H1 (cell line): ENCODE results near the gene ITPKB. TPM values are rescaled to one million over a fixed set of nuclear protein-coding genes. Genes with fewer than 3 reads are reported as not detected.

Source experiments
- CTCF ChIA-PET: fragments of 300-600 bp; sonication (Branson Sonifier 250); formaldehyde crosslinking; loops from one replicate; lab custom pipeline; 2021; ENCODE audit not compliant: partially characterized antibody; lab: Charles Lee
- POLR2A ChIA-PET: fragments of 300-600 bp; sonication (Branson Sonifier 250); formaldehyde crosslinking; loops from one replicate; lab custom pipeline; 2021; ENCODE audit warnings: inconsistent platforms; ENCODE audit not compliant: partially characterized antibody; lab: Charles Lee
- DNase-seq, 2 experiments: peaks; one replicate each; pipeline versions ENCODE4 v3.0.0 to v3.0.0-alpha.2; 2010 to 2022; ENCODE audit warnings: low spot score in 2 of 2, low read depth in 1 of 2, mixed read lengths in 1 of 2
- FAIRE-seq: peaks from 2 replicates; lab custom pipeline; 2011; peaks lifted over from hg19 to GRCh38; lab: Jason Lieb, UNC
- H2AFZ ChIP-seq: 2 replicates; pipeline ENCODE4 v1.8.1; 2012; ENCODE audit warnings: low read length, inconsistent platforms
- H2AK5ac ChIP-seq: 2 replicates; pipeline ENCODE4 v1.6.1; 2013; ENCODE audit warnings: low read depth, low read length
- H2BK120ac ChIP-seq: replicated peaks from 2 replicates; pipeline ENCODE3; 2013; ENCODE audit warnings: low read depth, low read length, inconsistent platforms
- H2BK12ac ChIP-seq: 2 replicates; pipeline ENCODE4 v1.6.1; 2013; ENCODE audit warnings: low read depth, low read length
- H2BK15ac ChIP-seq: 2 replicates; pipeline ENCODE4 v1.6.1; 2013; ENCODE audit warnings: low read length
- H2BK20ac ChIP-seq: 2 replicates; pipeline ENCODE4 v1.6.1; 2013; ENCODE audit warnings: low read length
- H2BK5ac ChIP-seq: 2 replicates; pipeline ENCODE4 v1.6.1; 2013; ENCODE audit warnings: low read depth, low read length
- H3K14ac ChIP-seq: 2 replicates; pipeline ENCODE4 v1.6.1; 2013; ENCODE audit warnings: inconsistent platforms; ENCODE audit not compliant: insufficient read length
- H3K18ac ChIP-seq: 2 replicates; pipeline ENCODE4 v1.6.1; 2013; ENCODE audit warnings: low read length; ENCODE audit errors: extremely low read depth
- H3K23ac ChIP-seq: 2 replicates; pipeline ENCODE4 v1.6.1; 2013; ENCODE audit warnings: inconsistent platforms; ENCODE audit not compliant: insufficient read length
- H3K23me2 ChIP-seq: 2 replicates; pipeline ENCODE4 v1.6.1; 2013; ENCODE audit warnings: low read depth, low read length
- H3K27ac ChIP-seq: 2 replicates; pipeline ENCODE4 v1.6.1; 2011; ENCODE audit warnings: low read depth, low read length, inconsistent platforms
- H3K27me3 ChIP-seq, 4 experiments: replicated peaks in 1 of 4; 1 replicate in 1 of 4; 2 replicates in 3 of 4; pipeline versions ENCODE4 v1.6.1 to v1.8.1; 2011 to 2013; ENCODE audit warnings: low read length in 3 of 4, mild to moderate bottlenecking in 3 of 4, inconsistent platforms in 2 of 4, mixed read lengths in 2 of 4, moderate library complexity in 1 of 4; ENCODE audit not compliant: control insufficient read depth in 3 of 4, insufficient read depth in 3 of 4; ENCODE audit errors: extremely low read depth in 1 of 4
- H3K36me3 ChIP-seq, 4 experiments: 2 replicates each; pipeline versions ENCODE4 v1.6.1 to v1.8.1; 2011 to 2013; ENCODE audit warnings: mild to moderate bottlenecking in 4 of 4, low read length in 3 of 4, moderate library complexity in 2 of 4, control low read depth in 1 of 4, inconsistent platforms in 1 of 4; ENCODE audit not compliant: insufficient read depth in 4 of 4, control insufficient read depth in 2 of 4
- H3K4ac ChIP-seq: replicated peaks from 2 replicates; pipeline ENCODE3; 2013; ENCODE audit warnings: low read length, low read depth, mixed read lengths, inconsistent platforms; ENCODE audit not compliant: insufficient read length
- H3K4me1 ChIP-seq, 4 experiments: replicated peaks in 1 of 4; 1 replicate in 1 of 4; 2 replicates in 3 of 4; pipeline versions ENCODE4 v1.6.1 to v1.8.1; 2011 to 2013; ENCODE audit warnings: low read length in 3 of 4, inconsistent platforms in 2 of 4, mixed read lengths in 1 of 4; ENCODE audit not compliant: insufficient read depth in 4 of 4, control insufficient read depth in 3 of 4
- H3K4me2 ChIP-seq, 2 experiments: 2 replicates each; pipeline versions ENCODE4 v1.6.1 to v1.8.1; 2011 to 2013; ENCODE audit warnings: low read depth in 2 of 2, low read length in 2 of 2, control low read depth in 1 of 2, inconsistent platforms in 1 of 2, mild to moderate bottlenecking in 1 of 2; ENCODE audit not compliant: insufficient read depth in 1 of 2
- H3K4me3 ChIP-seq, 4 experiments: fragments of 200-600, 300-600 bp in 1 of 4; sonication (generic), shearing (Covaris generic), sonication (Bioruptor Twin) in 1 of 4; 2 replicates each; pipeline versions ENCODE4 v1.5.1 to v1.8.1; 2011 to 2016; ENCODE audit warnings: low read length in 4 of 4, low read depth in 3 of 4, control low read depth in 2 of 4, inconsistent platforms in 2 of 4, mild to moderate bottlenecking in 2 of 4, mixed read lengths in 1 of 4, moderate library complexity in 1 of 4; ENCODE audit not compliant: insufficient read depth in 2 of 4; ENCODE audit errors: extremely low read depth in 1 of 4
- H3K56ac ChIP-seq: replicated peaks from 2 replicates; pipeline ENCODE3; 2013; ENCODE audit warnings: low read depth, mild to moderate bottlenecking, mixed read lengths, low read length, inconsistent platforms; ENCODE audit not compliant: insufficient read length
- H3K79me1 ChIP-seq: 2 replicates; pipeline ENCODE4 v1.6.1; 2013; ENCODE audit warnings: low read depth, low read length, control low read depth
- H3K79me2 ChIP-seq, 2 experiments: 2 replicates each; pipeline versions ENCODE4 v1.6.1 to v1.8.1; 2012 to 2013; ENCODE audit warnings: low read length in 2 of 2, mild to moderate bottlenecking in 2 of 2, inconsistent platforms in 1 of 2; ENCODE audit not compliant: insufficient read depth in 2 of 2, control insufficient read depth in 1 of 2
- H3K9ac ChIP-seq, 4 experiments: replicated peaks in 1 of 4; 1 replicate in 1 of 4; 2 replicates in 3 of 4; pipeline versions ENCODE4 v1.6.1 to v1.8.1; 2011 to 2013; ENCODE audit warnings: low read depth in 3 of 4, low read length in 3 of 4, control low read depth in 2 of 4, mild to moderate bottlenecking in 2 of 4, moderate library complexity in 2 of 4, inconsistent platforms in 1 of 4; ENCODE audit errors: extremely low read depth in 1 of 4
- H3K9me3 ChIP-seq, 2 experiments: 2 replicates each; pipeline versions ENCODE4 v1.6.1 to v1.8.1; 2012 to 2013; ENCODE audit warnings: mild to moderate bottlenecking in 2 of 2, moderate library complexity in 2 of 2, control low read depth in 1 of 2, inconsistent platforms in 1 of 2, low read depth in 1 of 2, low read length in 1 of 2, mixed read lengths in 1 of 2; ENCODE audit not compliant: insufficient read depth in 2 of 2
- H4K20me1 ChIP-seq, 2 experiments: replicated peaks in 1 of 2; 2 replicates each; pipeline versions ENCODE3 to v1.8.1; 2011 to 2013; ENCODE audit warnings: inconsistent platforms in 2 of 2, low read length in 2 of 2, mild to moderate bottlenecking in 1 of 2; ENCODE audit not compliant: insufficient read depth in 2 of 2, control insufficient read depth in 1 of 2
- H4K5ac ChIP-seq: 2 replicates; pipeline ENCODE4 v1.6.1; 2013; ENCODE audit warnings: low read length, low read depth, mixed read lengths, inconsistent platforms; ENCODE audit not compliant: insufficient read length
- H4K8ac ChIP-seq: 2 replicates; pipeline ENCODE4 v1.8.0; 2013; ENCODE audit warnings: mild to moderate bottlenecking, moderate library complexity, low read length, inconsistent platforms; ENCODE audit not compliant: insufficient read depth; ENCODE audit errors: extremely low read depth
- H4K91ac ChIP-seq: replicated peaks from 2 replicates; pipeline ENCODE3; 2013; ENCODE audit warnings: low read length, mixed read lengths, inconsistent platforms; ENCODE audit not compliant: insufficient read length
- EP300 ChIP-seq, 2 experiments: IDR thresholded peaks; 1 replicate in 1 of 2; 2 replicates in 1 of 2; pipeline ENCODE4 v1.6.1; 2011 to 2012; ENCODE audit warnings: low read depth in 2 of 2, low read length in 2 of 2, mild to moderate bottlenecking in 2 of 2, borderline replicate concordance in 1 of 2, inconsistent platforms in 1 of 2, moderate library complexity in 1 of 2
- EZH2 ChIP-seq: fragments of 200-600 bp; sonication (generic); IDR thresholded peaks from 2 replicates; pipeline ENCODE4 v1.7.1; 2012; ENCODE audit warnings: low read depth, mild to moderate bottlenecking, moderate library complexity, low read length, inconsistent platforms; ENCODE audit not compliant: severe bottlenecking
- GABPA ChIP-seq: IDR thresholded peaks from 2 replicates; pipeline ENCODE4 v1.6.1; 2011; ENCODE audit warnings: mild to moderate bottlenecking, low read length, moderate library complexity, borderline replicate concordance; ENCODE audit not compliant: insufficient read depth
- MAFK ChIP-seq: IDR thresholded peaks from 2 replicates; pipeline ENCODE4 v1.6.1; 2012; ENCODE audit warnings: low read depth, mild to moderate bottlenecking, improper control_type of control experiment, low read length
- NANOG ChIP-seq: IDR thresholded peaks from 2 replicates; pipeline ENCODE4 v1.6.1; 2011; ENCODE audit warnings: low read length, low read depth, mild to moderate bottlenecking, inconsistent platforms; ENCODE audit not compliant: insufficient read depth, poor library complexity, severe bottlenecking
- POLR2A ChIP-seq, 2 experiments: IDR thresholded peaks; 1 replicate in 1 of 2; 2 replicates in 1 of 2; pipeline ENCODE4 v1.6.1; 2011; ENCODE audit warnings: low read depth in 2 of 2, low read length in 2 of 2, mild to moderate bottlenecking in 2 of 2; ENCODE audit errors: control extremely low read depth in 1 of 2
- RAD21 ChIP-seq, 2 experiments: IDR thresholded peaks in 1 of 2; conservative IDR thresholded peaks in 1 of 2; 2 replicates each; pipeline ENCODE4 v1.6.1; 2011; ENCODE audit warnings: low read depth in 2 of 2, low read length in 2 of 2, improper control_type of control experiment in 1 of 2, inconsistent platforms in 1 of 2, mild to moderate bottlenecking in 1 of 2, moderate library complexity in 1 of 2
- SAP30 ChIP-seq: fragments of 300-600 bp; sonication (generic); IDR thresholded peaks from 2 replicates; pipeline ENCODE4 v1.7.1; 2012; ENCODE audit warnings: low read length, moderate library complexity, mild to moderate bottlenecking, inconsistent platforms; ENCODE audit not compliant: insufficient read depth, insufficient replicate concordance
- TAF1 ChIP-seq: IDR thresholded peaks from 2 replicates; pipeline ENCODE4 v1.6.1; 2011; ENCODE audit warnings: mild to moderate bottlenecking, low read depth, low read length
- TAF7 ChIP-seq: optimal IDR thresholded peaks from 2 replicates; pipeline ENCODE3; 2011; ENCODE audit warnings: low read depth, mild to moderate bottlenecking, inconsistent platforms, low read length, moderate library complexity, borderline replicate concordance
- YY1 ChIP-seq: IDR thresholded peaks from 2 replicates; pipeline ENCODE4 v1.6.1; 2011; ENCODE audit warnings: low read depth, mild to moderate bottlenecking, low read length
- WGBS, 2 experiments: shearing (Covaris generic) in 1 of 2; methylation state at CpG; one replicate each; pipeline versions ENCODE4 v1.1.6 to v1.1.7; 2013 to 2015; ENCODE audit warnings: low lambda C conversion rate in 2 of 2, mixed read lengths in 2 of 2, inconsistent platforms in 1 of 2, low coverage in 1 of 2, missing lambda C conversion rate in 1 of 2; ENCODE audit not compliant: insufficient replicate concordance in 2 of 2, insufficient coverage in 1 of 2, insufficient read length in 1 of 2; ENCODE audit errors: extremely low coverage in 1 of 2, missing lambda C conversion rate in 1 of 2; 5-methylcytosine and 5-hydroxymethylcytosine counted together
- polyA plus RNA-seq, 7 experiments: library from polyadenylated mRNA; depleted of rRNA in 3 of 7; stranded (reverse) in 5 of 7; unstranded in 2 of 7; fragments of >200 nt in 5 of 7; fragments of 200-250 nt in 2 of 7; gene quantifications; 1 replicate in 5 of 7; 2 replicates in 1 of 7; 4 replicates in 1 of 7; pipeline versions ENCODE4 v1.2.1 to v1.2.3, GENCODE V29; 2011 to 2013; ENCODE audit warnings: missing spikeins in 2 of 7, mixed read lengths in 2 of 7
- total RNA-seq: library from RNA; stranded (reverse); fragmentation: NEBNext Ultra II Directional; extraction: Animal tissue kit (Norgen Biotek cat#: 25700); gene quantifications from 2 replicates; pipeline ENCODE4 v1.2.1, GENCODE V29; 2021

ITPKB gene
- total and polyA plus RNA-seq, 2 of the 8 experiments (the other 6 are each of a cell fraction or from before 2014, with no cell fraction given), result 1.7 to 4.8 TPM

DNA sequence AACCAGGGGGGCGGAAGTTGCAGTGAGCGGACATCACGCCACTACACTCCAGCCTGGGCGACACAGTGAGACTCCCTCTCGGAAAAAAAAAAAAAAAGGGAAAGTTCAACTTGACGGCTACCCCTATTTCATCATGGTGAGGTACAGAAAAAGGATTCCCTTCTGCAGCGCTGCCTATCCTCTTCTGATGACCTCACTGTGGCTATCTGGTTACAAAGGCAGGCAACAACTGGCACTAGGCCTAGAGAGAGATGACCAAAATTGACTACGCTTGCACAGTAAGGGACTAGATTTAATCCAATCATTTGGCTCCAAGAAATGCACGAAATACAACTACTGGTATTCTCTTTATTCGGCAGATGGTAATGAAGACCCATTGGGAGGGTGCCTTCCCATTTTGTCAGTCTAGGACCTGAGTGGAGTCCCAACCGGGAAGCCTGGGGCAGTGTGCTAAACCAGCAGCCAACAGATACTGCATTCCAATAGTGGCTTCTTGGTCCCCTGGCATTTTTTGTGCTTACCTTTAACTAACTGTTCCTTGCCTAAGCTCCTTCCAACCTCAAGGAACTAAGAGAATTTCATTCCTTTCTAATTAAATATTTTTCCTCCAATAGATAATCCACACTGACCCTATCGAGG, 36.6 kb downstream of the ITPKB start:
- Histone ChIP-seq H3K56ac (no peak overlapping the region), H3K9me3 (no peaks in the 10 kb centered on the region), H3K27ac (no peak overlapping the region), H2AK5ac (peak overlapping the region; percentile 56; the same call in 1 of the 2 replicates), H3K9ac (peak overlapping the region in 3 of 4 experiments; percentile 31 to 76 (median 75); a peak in 3 of 7 replicates), H3K23ac (no peak overlapping the region), H3K27me3 (no peaks in the 10 kb centered on the region), H3K79me2 (no peaks in the 10 kb centered on the region), H3K14ac (no peak overlapping the region), H2AFZ (no peak overlapping the region), H2BK12ac (peak overlapping the region; percentile 96), H3K23me2 (no peaks in the 10 kb centered on the region; the same call in 1 of the 2 replicates), H3K36me3 (no peaks in the 10 kb centered on the region), H3K4ac (no peak overlapping the region), H3K79me1 (no peaks in the 10 kb centered on the region), H2BK20ac (no peak overlapping the region), H2BK15ac (no peak overlapping the region; the same call in 1 of the 2 replicates), H4K20me1 (no peaks in the 10 kb centered on the region), H3K4me3 (peak overlapping the region in 2 of 4 experiments; percentile 33 to 64; a peak in 3 of 8 replicates), H3K18ac (no peak overlapping the region), H2BK5ac (0 out of 2 replicates have a peak overlapping the region, but pooled peaks have one; percentile 20), H4K91ac (no peak overlapping the region), H4K5ac (no peak overlapping the region), H2BK120ac (no peak overlapping the region), H3K4me2 (peak overlapping the region; percentile 57 to 75), H4K8ac (no peak overlapping the region), H3K4me1 (peaks cover 4 to 11% (median 7%) of the 10 kb centered on the region in 4 experiments; a peak in 4 of 7 replicates)
- FAIRE-seq, result no peak
- no peak for DNase-seq
- POLR2A ChIA-PET, result interaction anchor here (0.7 to 1.6 kb wide), 5 partner anchors 10 to 47 kb away, joined by 3 to 5 read pairs (median 4); no protein-coding TSS in a partner anchor
- CTCF ChIA-PET, result interaction anchor here (0.7 to 3.4 kb wide), 4 partner anchors 9 to 76 kb away, joined by 3 to 14 read pairs (median 3); no protein-coding TSS in a partner anchor
- 85% methylated on average over 11 of the region's 12 CpGs; no CpG with 5 or more reads in 1 of the 2 experiments for WGBS, 2 experiments
- TF ChIP-seq NANOG, result no peak
- TF ChIP-seq SAP30, result no peak
- no peak for TF ChIP-seq YY1
- no peak for TF ChIP-seq RAD21 (IDR thresholded peaks at IDR 0.05 in 1 of 2, conservative IDR thresholded peaks at IDR 0.05 in 1 of 2; ENCODE audit: low read depth in 2 of 2, low read length in 2 of 2)
- no peak for TF ChIP-seq EP300 (IDR thresholded peaks at IDR 0.05; ENCODE audit: borderline replicate concordance in 1 of 2, low read depth in 2 of 2, low read length in 2 of 2)
- TF ChIP-seq GABPA, result no peak
- no peak for TF ChIP-seq TAF1
- no peak for TF ChIP-seq TAF7
- no peak for TF ChIP-seq POLR2A (IDR thresholded peaks at IDR 0.05; ENCODE audit: control extremely low read depth in 1 of 2, low read depth in 2 of 2, low read length in 2 of 2)
- TF ChIP-seq MAFK, result no peak
- no peak for TF ChIP-seq EZH2
